DND-41 (cell line): ENCODE measurements around the gene PAM16.

Experiments used
- ATAC-seq: fragments of 200-7000 bp; cut with Tn5 transposase; 3 replicates; pipeline ENCODE4 v1.9.1; 2021; ENCODE audit warnings: low read depth; ENCODE audit not compliant: insufficient read depth
- DNase-seq: peaks from one replicate; pipeline ENCODE4 v3.0.0-alpha.2; 2020
- H2AFZ ChIP-seq: 2 replicates; pipeline ENCODE4 v1.6.0; 2012; ENCODE audit warnings: low read depth, low read length
- H3K27ac ChIP-seq: 2 replicates; pipeline ENCODE4 v1.5.1; 2012; ENCODE audit warnings: low read length, inconsistent platforms
- H3K27me3 ChIP-seq: fragments of 200-600 bp; sonication (generic); 2 replicates; pipeline ENCODE4 v1.6.0; 2012; ENCODE audit warnings: low read length, mild to moderate bottlenecking, inconsistent platforms; ENCODE audit not compliant: insufficient read depth, poor library complexity
- H3K36me3 ChIP-seq: 2 replicates; pipeline ENCODE4 v1.5.1; 2012; ENCODE audit warnings: low read length, inconsistent platforms; ENCODE audit not compliant: insufficient read depth
- H3K4me1 ChIP-seq: 2 replicates; pipeline ENCODE4 v1.5.1; 2012; ENCODE audit warnings: mild to moderate bottlenecking, low read length; ENCODE audit not compliant: insufficient read depth
- H3K4me2 ChIP-seq: 2 replicates; pipeline ENCODE4 v1.6.0; 2012; ENCODE audit warnings: mild to moderate bottlenecking, moderate library complexity, low read length, inconsistent platforms; ENCODE audit not compliant: insufficient read depth
- H3K4me3 ChIP-seq, 2 experiments: fragments of 200-600 bp in 1 of 2; shearing (Covaris generic) in 1 of 2; 2 replicates each; pipeline ENCODE4 v1.5.1; 2012 to 2016; ENCODE audit warnings: inconsistent platforms in 2 of 2, low read length in 2 of 2, mild to moderate bottlenecking in 2 of 2, low read depth in 1 of 2, moderate library complexity in 1 of 2
- H3K79me2 ChIP-seq: 2 replicates; pipeline ENCODE4 v1.6.0; 2012; ENCODE audit warnings: low read length, inconsistent platforms; ENCODE audit not compliant: insufficient read depth
- H3K9ac ChIP-seq: 2 replicates; pipeline ENCODE4 v1.6.0; 2012; ENCODE audit warnings: low read depth, mild to moderate bottlenecking, inconsistent platforms, low read length, moderate library complexity
- H3K9me3 ChIP-seq: 2 replicates; pipeline ENCODE4 v1.5.1; 2012; ENCODE audit warnings: low read length, moderate library complexity, mild to moderate bottlenecking, inconsistent platforms; ENCODE audit not compliant: insufficient read depth, severe bottlenecking
- H4K20me1 ChIP-seq: 2 replicates; pipeline ENCODE4 v1.6.0; 2012; ENCODE audit warnings: low read length; ENCODE audit not compliant: insufficient read depth
- EZH2 ChIP-seq: IDR thresholded peaks from 3 replicates; pipeline ENCODE4 v1.6.1; 2012; ENCODE audit warnings: borderline replicate concordance, low read depth, mild to moderate bottlenecking, moderate library complexity, low read length, inconsistent platforms; ENCODE audit not compliant: severe bottlenecking
- TF ChIP-seq, protein P1 (sequence below): IDR thresholded peaks from 2 replicates; pipeline ENCODE4 v1.5.1; 2012; ENCODE audit warnings: borderline replicate concordance, low read length, moderate library complexity, mild to moderate bottlenecking; ENCODE audit not compliant: poor library complexity, severe bottlenecking; ENCODE audit errors: extremely low read depth

Gene PAM16

DNA sequence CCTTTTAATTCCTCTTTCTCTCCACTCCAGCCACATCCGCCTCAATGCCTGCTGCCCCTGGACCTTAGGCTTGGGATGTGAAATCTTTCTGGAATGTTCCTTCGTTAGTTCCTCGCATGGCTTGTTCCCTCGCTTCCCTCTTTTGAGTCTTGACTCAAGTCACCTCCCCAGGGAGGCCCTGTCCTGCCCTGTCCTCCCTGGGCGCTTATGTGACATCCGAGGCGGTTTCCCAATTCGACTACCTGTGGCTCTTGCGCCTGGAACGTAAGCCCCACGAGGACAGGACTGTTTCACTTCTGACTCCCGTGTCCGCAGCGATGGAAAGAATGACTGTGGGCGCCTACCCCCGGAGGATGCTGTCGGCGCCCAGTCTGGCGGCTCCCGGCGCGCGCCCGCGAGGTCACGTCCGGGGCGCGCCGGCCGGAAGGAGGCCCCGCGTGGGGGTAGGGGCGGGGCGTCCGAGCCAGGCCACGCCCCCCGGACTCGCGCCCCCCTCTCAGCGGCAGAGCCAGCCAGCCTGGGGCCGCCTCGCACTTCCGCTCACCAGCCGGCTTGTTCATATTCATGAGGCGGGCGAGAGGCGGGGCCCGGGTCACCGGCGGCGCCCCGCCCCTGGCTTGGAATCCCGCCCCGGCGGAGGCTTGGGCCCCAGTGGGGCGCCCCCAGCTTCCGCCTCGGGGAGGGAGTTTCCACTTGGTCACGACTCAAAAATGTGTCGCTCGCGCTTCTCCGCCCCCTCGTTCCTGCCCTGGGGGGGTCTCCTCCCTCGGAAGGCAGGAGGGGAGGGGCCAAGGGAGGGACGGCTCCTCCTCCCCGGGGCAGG, 43.7 kb downstream of the PAM16 start:
- ATAC-seq = peak; percentile 93
- peak overlapping the region; percentile 79 for H2AFZ ChIP-seq
- peak overlapping the region; percentile 62 for H3K9ac ChIP-seq
- H3K4me3 ChIP-seq = peak overlapping the region; percentile 38 to 68; a peak in 3 of 4 replicates
- H3K9me3 ChIP-seq = no peaks in the 10 kb centered on the region
- peak overlapping the region; percentile 75 for H3K27ac ChIP-seq
- no peak for TF ChIP-seq EZH2
- TF ChIP-seq, protein P1, sequence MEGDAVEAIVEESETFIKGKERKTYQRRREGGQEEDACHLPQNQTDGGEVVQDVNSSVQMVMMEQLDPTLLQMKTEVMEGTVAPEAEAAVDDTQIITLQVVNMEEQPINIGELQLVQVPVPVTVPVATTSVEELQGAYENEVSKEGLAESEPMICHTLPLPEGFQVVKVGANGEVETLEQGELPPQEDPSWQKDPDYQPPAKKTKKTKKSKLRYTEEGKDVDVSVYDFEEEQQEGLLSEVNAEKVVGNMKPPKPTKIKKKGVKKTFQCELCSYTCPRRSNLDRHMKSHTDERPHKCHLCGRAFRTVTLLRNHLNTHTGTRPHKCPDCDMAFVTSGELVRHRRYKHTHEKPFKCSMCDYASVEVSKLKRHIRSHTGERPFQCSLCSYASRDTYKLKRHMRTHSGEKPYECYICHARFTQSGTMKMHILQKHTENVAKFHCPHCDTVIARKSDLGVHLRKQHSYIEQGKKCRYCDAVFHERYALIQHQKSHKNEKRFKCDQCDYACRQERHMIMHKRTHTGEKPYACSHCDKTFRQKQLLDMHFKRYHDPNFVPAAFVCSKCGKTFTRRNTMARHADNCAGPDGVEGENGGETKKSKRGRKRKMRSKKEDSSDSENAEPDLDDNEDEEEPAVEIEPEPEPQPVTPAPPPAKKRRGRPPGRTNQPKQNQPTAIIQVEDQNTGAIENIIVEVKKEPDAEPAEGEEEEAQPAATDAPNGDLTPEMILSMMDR = peak; percentile 13
- H3K4me2 ChIP-seq = peak overlapping the region; percentile 76
- H3K27me3 ChIP-seq = no peaks in the 10 kb centered on the region
- peaks cover 24% of the 10 kb centered on the region for H3K4me1 ChIP-seq
- peaks cover 19% of the 10 kb centered on the region for H3K79me2 ChIP-seq
- peak; percentile 98 for DNase-seq
- H3K36me3 ChIP-seq = peaks cover 12% of the 10 kb centered on the region
- H4K20me1 ChIP-seq = peaks cover 5% of the 10 kb centered on the region; the same call in 1 of the 2 replicates

DNA sequence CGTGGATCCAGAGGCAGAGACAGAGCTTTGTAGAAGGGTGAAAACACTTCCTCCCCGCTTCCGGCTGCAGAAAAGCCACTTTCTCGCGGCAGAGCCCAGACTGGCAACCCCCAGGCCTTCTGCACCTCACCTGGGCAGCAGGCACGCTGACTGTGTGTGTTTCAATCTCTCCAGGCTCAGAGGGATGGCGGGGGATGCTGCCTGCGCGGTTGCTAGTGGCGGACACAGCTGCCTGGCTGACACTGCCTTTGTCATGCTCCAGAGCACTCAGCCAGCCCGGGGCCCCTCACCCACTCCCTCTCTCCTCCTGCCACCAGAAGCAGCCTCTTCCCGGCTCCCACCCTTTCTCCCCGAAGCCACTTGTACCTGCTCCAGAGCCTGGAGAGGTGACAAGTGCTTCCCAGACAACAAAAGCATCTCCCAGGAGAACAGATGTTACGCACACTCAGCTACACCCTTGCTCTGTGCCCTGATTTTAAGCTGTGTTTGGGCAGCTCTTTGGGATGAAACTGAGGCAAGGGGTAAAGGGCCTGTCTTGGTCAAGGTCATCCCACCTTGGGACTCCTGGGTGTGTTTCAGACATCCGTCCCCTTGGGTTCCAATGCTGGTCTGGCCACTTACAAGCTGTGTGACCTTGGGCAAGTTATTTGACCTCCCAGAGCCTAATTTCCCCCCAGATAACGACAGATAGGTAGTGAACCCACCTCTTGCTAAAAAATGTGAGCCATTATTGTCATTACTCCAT, 44.5 kb downstream of the PAM16 start:
- Histone ChIP-seq H3K4me1 (peaks cover 24% of the 10 kb centered on the region), H3K79me2 (peaks cover 19% of the 10 kb centered on the region), H3K36me3 (peaks cover 16% of the 10 kb centered on the region), H3K4me2 (peak overlapping the region; percentile 76), H3K27ac (peak overlapping the region; percentile 75), H4K20me1 (peaks cover 5% of the 10 kb centered on the region; the same call in 1 of the 2 replicates), H3K27me3 (no peaks in the 10 kb centered on the region), H3K9me3 (no peaks in the 10 kb centered on the region), H3K4me3 (peak overlapping the region; percentile 38 to 68; a peak in 3 of 4 replicates), H3K9ac (peak overlapping the region; percentile 62), H2AFZ (peak overlapping the region; percentile 79)
- ATAC-seq (0 out of 3 replicates have a peak, but pooled peaks have one; percentile 4), DNase-seq (peak; percentile 59)
- no peak for TF ChIP-seq EZH2
- TF ChIP-seq, protein P1 = no peak

DNA sequence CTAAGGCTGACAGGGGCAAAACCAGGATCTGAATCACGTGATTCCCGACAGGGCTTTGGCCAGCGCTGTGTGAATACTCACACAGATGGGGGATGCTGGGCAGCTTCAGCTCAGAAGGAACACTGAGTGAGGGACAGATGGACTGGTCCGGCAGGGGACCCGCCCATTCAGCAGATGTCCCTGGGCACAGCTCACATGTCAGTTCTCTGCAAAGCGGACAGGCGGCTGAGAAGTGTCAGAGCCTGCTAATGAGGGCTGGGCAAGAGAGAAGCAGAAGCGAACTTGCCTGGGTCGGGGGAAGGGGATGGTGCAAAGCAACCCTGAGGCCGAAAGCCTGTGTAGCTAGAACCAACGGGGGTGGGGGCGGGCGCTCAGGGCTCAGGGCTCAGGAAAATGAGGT, 47.1 kb downstream of the PAM16 start:
- Histone ChIP-seq H3K9ac (no peak overlapping the region), H3K27ac (no peak overlapping the region)
- TF ChIP-seq EZH2 = no peak
- TF ChIP-seq, protein P1 = no peak

More for the DNA sequence above, 47.1 kb downstream of the PAM16 start:
- Histone ChIP-seq H3K4me2 (no peak overlapping the region), H3K4me1 (peaks cover 24% of the 10 kb centered on the region), H3K9me3 (no peaks in the 10 kb centered on the region), H2AFZ (no peak overlapping the region), H3K27me3 (no peaks in the 10 kb centered on the region), H3K36me3 (peaks cover 20% of the 10 kb centered on the region), H3K4me3 (no peak overlapping the region), H4K20me1 (peaks cover 5% of the 10 kb centered on the region; the same call in 1 of the 2 replicates), H3K79me2 (peaks cover 19% of the 10 kb centered on the region)
- no peak for ATAC-seq
- DNase-seq = no peak
